ENCODE measurements around the gene BBS5. TPM values are rescaled to one million over a fixed set of nuclear protein-coding genes. Genes with fewer than 3 reads are reported as not detected.
"Not testable (repeated sequence)": the region's sequence is repeated elsewhere in the genome, so short reads cannot be mapped to it uniquely, and the experiment has no call there.

BBS5 gene
- polyA plus RNA-seq (2013, experiment 1 of 4): 11.9 TPM
- polyA plus RNA-seq (2013, experiment 2 of 4): 10.6 TPM
- polyA plus RNA-seq (2013, experiment 3 of 4): 7.4 TPM
- 8.7 TPM for polyA plus RNA-seq (2013, experiment 4 of 4)

- WGBS, 2 experiments: 2% methylated on average over 71 of the region's 71 CpGs
- H3K9me3 ChIP-seq (ENCODE audit: control insufficient read depth, low read length): no peaks in the 10 kb centered on the region
- H3K36me3 ChIP-seq (ENCODE audit: control insufficient read depth, insufficient read depth, low read length): peaks cover 4% of the 10 kb centered on the region
- H3K4me3 ChIP-seq (ENCODE audit: insufficient read depth, low read depth, low read length): peak within 1 kb of the TSS; percentile 71
- no peak within 1 kb of the TSS for H3K27ac ChIP-seq (ENCODE audit: insufficient read depth, low read depth, low read length, poor library complexity, severe bottlenecking)
- no peaks in the 10 kb centered on the region for H3K4me1 ChIP-seq (ENCODE audit: control insufficient read depth, insufficient read depth, low read length)
- peaks cover 28% of the 10 kb centered on the region for H3K27me3 ChIP-seq (ENCODE audit: control insufficient read depth, insufficient read depth, low read length, poor library complexity, severe bottlenecking)
Observed at GRCh38 chr2:169479257-169480078, at the start of gene BBS5. TSS of gene BBS5 (plus strand) at chr2:169479494. CDS start at chr2:169479554, 60 bp downstream.

- not testable (repeated sequence) for H3K4me1 ChIP-seq (ENCODE audit: control insufficient read depth, insufficient read depth, low read length); H3K27me3 ChIP-seq (ENCODE audit: control insufficient read depth, insufficient read depth, low read length, poor library complexity, severe bottlenecking); H3K4me3 ChIP-seq (ENCODE audit: insufficient read depth, low read depth, low read length); H3K36me3 ChIP-seq (ENCODE audit: control insufficient read depth, insufficient read depth, low read length); H3K27ac ChIP-seq (ENCODE audit: insufficient read depth, low read depth, low read length, poor library complexity, severe bottlenecking); H3K9me3 ChIP-seq (ENCODE audit: control insufficient read depth, low read length)
Observed at GRCh38 chr2:169431772-169432171, 47.5 kb upstream of the BBS5 start.

- H3K9me3 ChIP-seq (ENCODE audit: control insufficient read depth, low read length); H3K36me3 ChIP-seq (ENCODE audit: control insufficient read depth, insufficient read depth, low read length); H3K27me3 ChIP-seq (ENCODE audit: control insufficient read depth, insufficient read depth, low read length, poor library complexity, severe bottlenecking); H3K27ac ChIP-seq (ENCODE audit: insufficient read depth, low read depth, low read length, poor library complexity, severe bottlenecking); H3K4me1 ChIP-seq (ENCODE audit: control insufficient read depth, insufficient read depth, low read length); H3K4me3 ChIP-seq (ENCODE audit: insufficient read depth, low read depth, low read length): not testable (repeated sequence)
- WGBS, 2 experiments: no CpG with 5 or more reads among the region's 1 CpG
Observed at GRCh38 chr2:169434236-169434635, 45.1 kb upstream of the BBS5 start.

GRCh38 chr2:169438466-169439072 lies 40.7 kb upstream of the BBS5 start:
- no peaks in the 10 kb centered on the region for H3K27me3 ChIP-seq (ENCODE audit: control insufficient read depth, insufficient read depth, low read length, poor library complexity, severe bottlenecking)
- no peaks in the 10 kb centered on the region for H3K36me3 ChIP-seq (ENCODE audit: control insufficient read depth, insufficient read depth, low read length)
- no peak overlapping the region for H3K4me3 ChIP-seq (ENCODE audit: insufficient read depth, low read depth, low read length)
- no peak overlapping the region for H3K27ac ChIP-seq (ENCODE audit: insufficient read depth, low read depth, low read length, poor library complexity, severe bottlenecking)
- H3K4me1 ChIP-seq (ENCODE audit: control insufficient read depth, insufficient read depth, low read length): no peaks in the 10 kb centered on the region
- no peaks in the 10 kb centered on the region for H3K9me3 ChIP-seq (ENCODE audit: control insufficient read depth, low read length)
- 55 to 66% methylated on average over 2 to 3 of the region's 3 CpGs for WGBS, 2 experiments

- no peak overlapping the region for H3K4me3 ChIP-seq (ENCODE audit: insufficient read depth, low read depth, low read length)
- H3K27me3 ChIP-seq (ENCODE audit: control insufficient read depth, insufficient read depth, low read length, poor library complexity, severe bottlenecking): no peaks in the 10 kb centered on the region
- no peaks in the 10 kb centered on the region for H3K4me1 ChIP-seq (ENCODE audit: control insufficient read depth, insufficient read depth, low read length)
- H3K27ac ChIP-seq (ENCODE audit: insufficient read depth, low read depth, low read length, poor library complexity, severe bottlenecking): no peak overlapping the region
- 93 to 97% methylated on average over 2 to 3 of the region's 3 CpGs for WGBS, 2 experiments
- no peaks in the 10 kb centered on the region for H3K36me3 ChIP-seq (ENCODE audit: control insufficient read depth, insufficient read depth, low read length)
- no peaks in the 10 kb centered on the region for H3K9me3 ChIP-seq (ENCODE audit: control insufficient read depth, low read length)
Observed at GRCh38 chr2:169439900-169440299, 39.4 kb upstream of the BBS5 start.

- H3K4me3 ChIP-seq (ENCODE audit: insufficient read depth, low read depth, low read length): no peak overlapping the region
- H3K36me3 ChIP-seq (ENCODE audit: control insufficient read depth, insufficient read depth, low read length): no peaks in the 10 kb centered on the region
- H3K27ac ChIP-seq (ENCODE audit: insufficient read depth, low read depth, low read length, poor library complexity, severe bottlenecking): no peak overlapping the region
- H3K4me1 ChIP-seq (ENCODE audit: control insufficient read depth, insufficient read depth, low read length): no peaks in the 10 kb centered on the region
- H3K27me3 ChIP-seq (ENCODE audit: control insufficient read depth, insufficient read depth, low read length, poor library complexity, severe bottlenecking): no peaks in the 10 kb centered on the region
- no peaks in the 10 kb centered on the region for H3K9me3 ChIP-seq (ENCODE audit: control insufficient read depth, low read length)
Observed at GRCh38 chr2:169446452-169446851, 32.8 kb upstream of the BBS5 start.

GRCh38 chr2:169448316-169448715 lies 31.0 kb upstream of the BBS5 start:
- Histone ChIP-seq H3K27ac (ENCODE audit: insufficient read depth, low read depth, low read length, poor library complexity, severe bottlenecking) (no peak overlapping the region), H3K27me3 (ENCODE audit: control insufficient read depth, insufficient read depth, low read length, poor library complexity, severe bottlenecking) (no peaks in the 10 kb centered on the region), H3K9me3 (ENCODE audit: control insufficient read depth, low read length) (no peaks in the 10 kb centered on the region), H3K4me1 (ENCODE audit: control insufficient read depth, insufficient read depth, low read length) (no peaks in the 10 kb centered on the region), H3K36me3 (ENCODE audit: control insufficient read depth, insufficient read depth, low read length) (no peaks in the 10 kb centered on the region), H3K4me3 (ENCODE audit: insufficient read depth, low read depth, low read length) (no peak overlapping the region)
- WGBS, 2 experiments: 88% methylated on average over 3 of the region's 3 CpGs

- Histone ChIP-seq H3K9me3 (ENCODE audit: control insufficient read depth, low read length) (no peaks in the 10 kb centered on the region), H3K36me3 (ENCODE audit: control insufficient read depth, insufficient read depth, low read length) (no peaks in the 10 kb centered on the region), H3K27me3 (ENCODE audit: control insufficient read depth, insufficient read depth, low read length, poor library complexity, severe bottlenecking) (no peaks in the 10 kb centered on the region), H3K4me3 (ENCODE audit: insufficient read depth, low read depth, low read length) (no peak overlapping the region), H3K4me1 (ENCODE audit: control insufficient read depth, insufficient read depth, low read length) (no peaks in the 10 kb centered on the region), H3K27ac (ENCODE audit: insufficient read depth, low read depth, low read length, poor library complexity, severe bottlenecking) (no peak overlapping the region)
- 95 to 100% methylated on average over 1 of the region's 1 CpG for WGBS, 2 experiments
Observed at GRCh38 chr2:169448865-169449264, 30.4 kb upstream of the BBS5 start.

GRCh38 chr2:169452080-169452479 lies 27.2 kb upstream of the BBS5 start:
- no peak overlapping the region for H3K27ac ChIP-seq (ENCODE audit: insufficient read depth, low read depth, low read length, poor library complexity, severe bottlenecking)
- no peaks in the 10 kb centered on the region for H3K4me1 ChIP-seq (ENCODE audit: control insufficient read depth, insufficient read depth, low read length)
- no peaks in the 10 kb centered on the region for H3K27me3 ChIP-seq (ENCODE audit: control insufficient read depth, insufficient read depth, low read length, poor library complexity, severe bottlenecking)
- H3K4me3 ChIP-seq (ENCODE audit: insufficient read depth, low read depth, low read length): no peak overlapping the region
- H3K36me3 ChIP-seq (ENCODE audit: control insufficient read depth, insufficient read depth, low read length): no peaks in the 10 kb centered on the region
- no peaks in the 10 kb centered on the region for H3K9me3 ChIP-seq (ENCODE audit: control insufficient read depth, low read length)

- H3K9me3 ChIP-seq (ENCODE audit: control insufficient read depth, low read length); H3K27me3 ChIP-seq (ENCODE audit: control insufficient read depth, insufficient read depth, low read length, poor library complexity, severe bottlenecking); H3K4me3 ChIP-seq (ENCODE audit: insufficient read depth, low read depth, low read length); H3K36me3 ChIP-seq (ENCODE audit: control insufficient read depth, insufficient read depth, low read length); H3K27ac ChIP-seq (ENCODE audit: insufficient read depth, low read depth, low read length, poor library complexity, severe bottlenecking); H3K4me1 ChIP-seq (ENCODE audit: control insufficient read depth, insufficient read depth, low read length): not testable (repeated sequence)
- 95 to 96% methylated on average over 9 of the region's 9 CpGs for WGBS, 2 experiments
Observed at GRCh38 chr2:169453044-169453443, 26.2 kb upstream of the BBS5 start.

All from ectodermal cell (in vitro differentiated cells).